Neural cell (in vitro differentiated cells): ENCODE measurements around the gene HERPUD1. TPM values are rescaled to one million over a fixed set of nuclear protein-coding genes. Genes with fewer than 3 reads are reported as not detected.

Experiments used
- H2AFZ ChIP-seq: fragments of 200-600, 300-800 bp; sonication (generic), shearing (Covaris generic); 2 replicates; pipeline ENCODE4 v1.6.0; 2014; ENCODE audit warnings: low read depth, mild to moderate bottlenecking, antibody characterized with exemption, low read length, moderate library complexity
- H3F3A ChIP-seq: fragments of 200-600 bp; shearing (Covaris generic); 2 replicates; pipeline ENCODE4 v1.6.1; 2016; ENCODE audit warnings: mild to moderate bottlenecking, moderate library complexity, mixed read lengths, antibody characterized with exemption, low read length; ENCODE audit not compliant: insufficient read depth, poor library complexity, severe bottlenecking
- H3K27ac ChIP-seq: fragments of 200-600, 300-800 bp; sonication (generic), shearing (Covaris generic); 2 replicates; pipeline ENCODE4 v1.5.1; 2014; ENCODE audit warnings: mild to moderate bottlenecking, low read length, moderate library complexity
- H3K27me3 ChIP-seq: fragments of 300-800, 200-600 bp; sonication (generic), shearing (Covaris generic); 2 replicates; pipeline ENCODE4 v1.6.0; 2014; ENCODE audit warnings: mild to moderate bottlenecking, low read depth, low read length, moderate library complexity; ENCODE audit not compliant: insufficient read depth
- H3K36me3 ChIP-seq: fragments of 300-800, 200-600 bp; sonication (generic), shearing (Covaris generic); 2 replicates; pipeline ENCODE4 v1.5.1; 2014; ENCODE audit warnings: mild to moderate bottlenecking, antibody characterized with exemption, low read length, moderate library complexity; ENCODE audit not compliant: insufficient read depth
- H3K4me2 ChIP-seq: fragments of 300-800, 200-600 bp; sonication (generic), shearing (Covaris generic); 2 replicates; pipeline ENCODE4 v1.6.0; 2014; ENCODE audit warnings: mild to moderate bottlenecking, low read length
- H3K4me3 ChIP-seq: fragments of 300-800, 200-600 bp; sonication (generic), shearing (Covaris generic); 2 replicates; pipeline ENCODE4 v1.5.1; 2014; ENCODE audit warnings: mild to moderate bottlenecking, low read length, moderate library complexity
- H3K79me2 ChIP-seq: fragments of 200-600 bp; shearing (Covaris generic); replicated peaks from 2 replicates; pipeline ENCODE4 v1.6.0; 2014; ENCODE audit warnings: mild to moderate bottlenecking, low read length, moderate library complexity; ENCODE audit not compliant: insufficient read depth
- H3K9ac ChIP-seq: fragments of 300-800, 200-600 bp; sonication (generic), shearing (Covaris generic); 2 replicates; pipeline ENCODE4 v1.6.1; 2016; ENCODE audit warnings: mild to moderate bottlenecking, low read length, mixed read lengths
- H3K9me2 ChIP-seq: fragments of 200-600 bp; shearing (Covaris generic); 2 replicates; pipeline ENCODE4 v1.6.1; 2016; ENCODE audit warnings: mild to moderate bottlenecking, low read length, mixed read lengths; ENCODE audit not compliant: insufficient read depth
- H3K9me3 ChIP-seq: fragments of 200-600, 300-800 bp; sonication (generic), shearing (Covaris generic); 2 replicates; pipeline ENCODE4 v1.6.1; 2016; ENCODE audit warnings: mild to moderate bottlenecking, mixed run types, low read length, moderate library complexity, mixed read lengths
- H4K20me1 ChIP-seq: fragments of 200-600 bp; shearing (Covaris generic); 2 replicates; pipeline ENCODE4 v1.6.1; 2016; ENCODE audit warnings: mild to moderate bottlenecking, mixed run types; ENCODE audit not compliant: insufficient read depth
- CTCF ChIP-seq: fragments of 450-650 bp; IDR thresholded peaks from 2 replicates; pipeline ENCODE4 v1.5.1; 2014; ENCODE audit warnings: antibody characterized with exemption, mild to moderate bottlenecking, moderate library complexity; ENCODE audit not compliant: poor library complexity, severe bottlenecking
- EP300 ChIP-seq: fragments of 450-650 bp; conservative IDR thresholded peaks from 2 replicates; pipeline ENCODE4 v1.6.1; 2014; ENCODE audit warnings: antibody characterized with exemption, mild to moderate bottlenecking, moderate library complexity; ENCODE audit not compliant: poor library complexity, severe bottlenecking
- EZH2 ChIP-seq: fragments of 200-600, 300-800 bp; shearing (Covaris generic), sonication (generic); IDR thresholded peaks from 2 replicates; pipeline ENCODE4 v1.6.1; 2014; ENCODE audit warnings: antibody characterized with exemption, low read length, borderline replicate concordance, mild to moderate bottlenecking; ENCODE audit not compliant: insufficient read depth, poor library complexity, severe bottlenecking
- MXI1 ChIP-seq: fragments of 450-650 bp; conservative IDR thresholded peaks from 2 replicates; pipeline ENCODE4 v1.6.1; 2014; ENCODE audit warnings: antibody characterized with exemption, mild to moderate bottlenecking; ENCODE audit not compliant: poor library complexity, severe bottlenecking
- POLR2AphosphoS5 ChIP-seq: IDR thresholded peaks from 2 replicates; pipeline ENCODE4 v1.6.1; 2012
- RAD21 ChIP-seq: fragments of 450-650 bp; conservative IDR thresholded peaks from 2 replicates; pipeline ENCODE4 v1.6.1; 2014; ENCODE audit warnings: antibody characterized with exemption, mild to moderate bottlenecking, moderate library complexity
- SMC3 ChIP-seq: fragments of 450-650 bp; conservative IDR thresholded peaks from 2 replicates; pipeline ENCODE4 v1.6.1; 2014; ENCODE audit warnings: antibody characterized with exemption, mild to moderate bottlenecking, moderate library complexity; ENCODE audit not compliant: poor library complexity
- TAF1 ChIP-seq: IDR thresholded peaks from 2 replicates; pipeline ENCODE4 v1.6.1; 2012; ENCODE audit warnings: low read depth
- polyA plus RNA-seq: library from polyadenylated mRNA; depleted of rRNA; stranded (reverse); fragments of >200 nt; gene quantifications from 2 replicates; pipeline ENCODE4 v1.2.3, GENCODE V29; 2014
- TF ChIP-seq, protein P1 (sequence below): IDR thresholded peaks from 2 replicates; pipeline ENCODE4 v1.6.1; 2012; ENCODE audit warnings: borderline replicate concordance

HERPUD1 gene
- polyA plus RNA-seq, 1 donor from 2014 or later: 76.0 TPM

- no peak overlapping the region for H3K9ac ChIP-seq
- H3K27ac ChIP-seq: no peak overlapping the region
- H3K79me2 ChIP-seq: no peaks in the 10 kb centered on the region
- H3K27me3 ChIP-seq: no peaks in the 10 kb centered on the region
- TF ChIP-seq RAD21 (no peak), EP300 (no peak), TAF1 (no peak), CTCF (no peak), POLR2AphosphoS5 (no peak), MXI1 (no peak), EZH2 (no peak)
- TF ChIP-seq, protein P1, sequence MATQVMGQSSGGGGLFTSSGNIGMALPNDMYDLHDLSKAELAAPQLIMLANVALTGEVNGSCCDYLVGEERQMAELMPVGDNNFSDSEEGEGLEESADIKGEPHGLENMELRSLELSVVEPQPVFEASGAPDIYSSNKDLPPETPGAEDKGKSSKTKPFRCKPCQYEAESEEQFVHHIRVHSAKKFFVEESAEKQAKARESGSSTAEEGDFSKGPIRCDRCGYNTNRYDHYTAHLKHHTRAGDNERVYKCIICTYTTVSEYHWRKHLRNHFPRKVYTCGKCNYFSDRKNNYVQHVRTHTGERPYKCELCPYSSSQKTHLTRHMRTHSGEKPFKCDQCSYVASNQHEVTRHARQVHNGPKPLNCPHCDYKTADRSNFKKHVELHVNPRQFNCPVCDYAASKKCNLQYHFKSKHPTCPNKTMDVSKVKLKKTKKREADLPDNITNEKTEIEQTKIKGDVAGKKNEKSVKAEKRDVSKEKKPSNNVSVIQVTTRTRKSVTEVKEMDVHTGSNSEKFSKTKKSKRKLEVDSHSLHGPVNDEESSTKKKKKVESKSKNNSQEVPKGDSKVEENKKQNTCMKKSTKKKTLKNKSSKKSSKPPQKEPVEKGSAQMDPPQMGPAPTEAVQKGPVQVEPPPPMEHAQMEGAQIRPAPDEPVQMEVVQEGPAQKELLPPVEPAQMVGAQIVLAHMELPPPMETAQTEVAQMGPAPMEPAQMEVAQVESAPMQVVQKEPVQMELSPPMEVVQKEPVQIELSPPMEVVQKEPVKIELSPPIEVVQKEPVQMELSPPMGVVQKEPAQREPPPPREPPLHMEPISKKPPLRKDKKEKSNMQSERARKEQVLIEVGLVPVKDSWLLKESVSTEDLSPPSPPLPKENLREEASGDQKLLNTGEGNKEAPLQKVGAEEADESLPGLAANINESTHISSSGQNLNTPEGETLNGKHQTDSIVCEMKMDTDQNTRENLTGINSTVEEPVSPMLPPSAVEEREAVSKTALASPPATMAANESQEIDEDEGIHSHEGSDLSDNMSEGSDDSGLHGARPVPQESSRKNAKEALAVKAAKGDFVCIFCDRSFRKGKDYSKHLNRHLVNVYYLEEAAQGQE: no peak
- no peaks in the 10 kb centered on the region for H3K9me2 ChIP-seq
- no peaks in the 10 kb centered on the region for H3K36me3 ChIP-seq
- H4K20me1 ChIP-seq: no peaks in the 10 kb centered on the region
- no peak overlapping the region for H3K4me2 ChIP-seq
- no peak overlapping the region for H3K4me3 ChIP-seq
- no peak overlapping the region for H2AFZ ChIP-seq
- no peaks in the 10 kb centered on the region for H3F3A ChIP-seq
- no peaks in the 10 kb centered on the region for H3K9me3 ChIP-seq
These were observed 20.0 kb upstream of the HERPUD1 start for GRCh38 chr16:56911771-56912571.

GRCh38 chr16:56912746-56913708 is 18.9 kb upstream of the HERPUD1 start:
- H3K4me2 ChIP-seq: no peak overlapping the region
- no peaks in the 10 kb centered on the region for H3K36me3 ChIP-seq
- no peaks in the 10 kb centered on the region for H4K20me1 ChIP-seq
- no peaks in the 10 kb centered on the region for H3K27me3 ChIP-seq
- no peak overlapping the region for H3K9ac ChIP-seq
- TF ChIP-seq CTCF: no peak
- no peak for TF ChIP-seq MXI1
- no peak for TF ChIP-seq SMC3
- TF ChIP-seq POLR2AphosphoS5: no peak
- no peak for TF ChIP-seq TAF1
- no peak for TF ChIP-seq EZH2
- TF ChIP-seq RAD21: no peak
- TF ChIP-seq, protein P1: no peak
- TF ChIP-seq EP300: no peak
- no peak overlapping the region for H3K27ac ChIP-seq
- no peak overlapping the region for H3K4me3 ChIP-seq
- no peaks in the 10 kb centered on the region for H3F3A ChIP-seq
- no peak overlapping the region for H2AFZ ChIP-seq
- no peaks in the 10 kb centered on the region for H3K9me3 ChIP-seq
- no peaks in the 10 kb centered on the region for H3K79me2 ChIP-seq
- no peaks in the 10 kb centered on the region for H3K9me2 ChIP-seq
